ENCODE results near the gene SLC19A3.
"Not testable (repeated sequence)": the region's sequence is repeated elsewhere in the genome, so short reads cannot be mapped to it uniquely, and the experiment has no call there.

SLC19A3 gene

DNA sequence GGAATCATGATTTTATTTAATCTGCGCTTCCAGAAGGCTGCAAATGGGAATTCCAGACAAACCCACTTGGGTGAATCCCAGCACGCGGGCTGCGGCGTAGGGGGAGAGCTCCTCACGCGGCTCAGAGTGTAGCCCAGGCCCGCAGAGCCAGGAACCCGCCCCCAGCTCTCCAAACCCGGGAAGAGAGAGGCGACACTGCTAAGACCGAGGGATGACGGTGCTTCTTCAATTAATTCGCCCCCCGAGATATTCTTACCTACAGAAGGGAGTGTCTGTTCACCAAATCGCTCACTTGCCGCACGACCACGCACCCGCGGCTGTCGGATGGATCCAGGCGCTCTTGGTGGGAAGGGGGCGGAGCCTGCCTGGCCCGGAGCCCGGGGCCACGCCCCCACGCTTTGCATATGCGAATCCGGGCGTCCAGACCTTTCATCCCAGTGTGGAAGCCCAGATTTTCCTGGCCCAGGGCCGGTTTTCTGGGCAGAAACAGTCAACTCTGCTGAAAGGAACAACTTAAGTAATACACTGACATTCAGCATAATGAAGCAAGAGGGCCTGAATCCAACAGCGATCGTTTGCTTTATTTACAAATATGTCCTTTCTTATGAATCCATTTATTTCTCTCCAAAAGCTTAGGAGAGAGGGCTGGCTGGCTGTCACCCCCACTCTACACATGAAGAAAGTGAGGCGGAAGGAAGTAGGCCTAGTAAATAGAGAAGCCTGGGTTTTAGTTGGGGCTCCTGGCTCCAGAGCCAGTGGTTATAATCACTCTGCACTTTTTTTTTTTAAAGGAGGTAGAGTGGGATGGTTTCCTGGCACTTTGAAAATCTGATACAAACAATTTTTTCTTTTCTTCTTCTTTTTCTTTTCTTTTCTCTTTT, at the start of gene SLC19A3:
Gene SLC19A3, minus strand, starts transcription at position 342 of the 881 bp plus-strand sequence. CDS start 15,710 bp downstream, outside the sequence.
- peak; percentile 83 for DNase-seq (ENCODE audit: low spot score)

DNA sequence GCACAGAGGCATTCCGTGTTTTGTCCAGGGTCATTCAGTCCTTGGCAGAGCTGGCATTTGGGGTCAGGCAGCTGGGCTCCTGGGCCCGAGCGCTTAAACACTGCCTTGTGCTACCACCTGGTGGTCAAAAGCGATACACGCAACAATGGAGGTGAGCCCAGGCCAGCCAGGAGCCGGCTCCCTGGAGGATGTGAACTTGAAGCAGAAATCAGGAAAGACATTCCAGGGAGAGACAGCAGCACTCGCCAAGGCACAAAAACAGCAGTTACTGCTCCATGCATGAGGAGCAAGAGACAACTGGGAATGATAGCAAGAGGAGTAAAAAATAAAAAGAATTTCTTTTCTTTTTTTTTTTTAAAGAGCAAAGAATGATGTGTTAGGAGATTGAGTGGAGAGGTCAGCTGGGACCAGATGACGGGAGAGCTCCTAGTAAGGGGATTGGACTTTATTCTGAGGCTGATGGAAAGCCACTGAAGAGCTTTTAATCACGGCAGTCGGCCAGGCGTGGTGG, 48.6 kb upstream of the SLC19A3 start:
- DNase-seq (ENCODE audit: low spot score) = peak; percentile 85

DNA sequence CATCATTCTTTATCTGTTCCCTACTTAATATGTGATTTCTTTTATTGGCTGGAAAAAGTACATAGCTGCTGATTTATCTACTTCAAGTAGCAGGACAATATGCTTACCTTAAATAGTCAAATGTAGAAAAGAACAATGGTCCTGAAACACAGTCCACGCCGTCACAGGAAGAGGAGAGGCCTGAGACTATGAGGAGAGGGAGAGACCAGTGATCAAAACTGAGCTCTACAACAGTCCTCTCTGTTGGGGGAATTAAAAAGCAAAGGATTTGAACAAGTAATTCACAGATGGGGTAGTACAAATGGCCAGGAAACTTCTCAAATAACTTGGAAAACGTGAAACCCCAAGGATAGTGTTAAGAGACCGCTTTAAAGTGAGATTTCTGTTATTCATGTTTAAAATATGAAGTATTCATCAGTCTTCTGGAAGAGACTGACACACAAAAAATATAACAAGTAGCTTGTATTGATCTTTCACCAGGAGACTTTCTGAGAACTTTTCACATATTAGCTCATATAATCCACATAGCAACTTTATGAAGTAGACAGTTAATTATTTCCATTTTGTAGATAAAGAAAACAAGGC, 48.1 kb upstream of the SLC19A3 start:
- DNase-seq (ENCODE audit: low spot score) = no peak

DNA sequence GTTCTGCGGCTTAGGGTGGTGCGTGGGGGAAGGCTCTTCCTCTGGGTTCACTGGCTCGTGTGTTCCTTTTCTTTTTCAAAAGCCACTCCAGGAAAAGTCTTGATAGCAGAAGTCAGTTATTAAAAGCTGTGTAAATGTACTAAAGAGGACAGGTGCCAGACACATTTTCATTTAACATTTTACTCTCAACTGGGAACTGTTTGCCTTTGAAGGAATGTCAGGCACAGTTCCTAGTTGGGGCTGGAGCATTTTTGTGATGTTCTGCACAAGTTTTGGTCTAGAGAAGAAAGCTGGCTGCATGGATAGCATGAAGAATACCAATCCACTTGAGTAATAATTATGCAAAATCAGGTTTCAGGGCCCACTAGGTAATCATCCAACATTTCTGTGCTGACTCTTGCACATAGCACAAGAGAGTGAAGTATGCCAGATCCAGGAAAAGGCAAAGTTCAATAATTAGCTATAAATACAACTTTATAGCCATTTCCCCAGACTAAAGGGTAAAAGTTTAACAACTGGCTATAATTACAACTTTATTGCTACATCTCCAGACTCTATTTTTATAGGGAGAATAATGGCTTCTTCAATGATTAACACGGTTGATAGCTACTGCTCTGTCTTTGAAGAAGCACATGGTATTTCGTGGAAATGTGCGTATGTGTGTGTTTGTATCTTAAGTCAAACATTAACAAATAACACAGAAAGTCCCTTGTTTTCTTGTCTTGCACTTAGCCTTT, 44.1 kb upstream of the SLC19A3 start:
- DNase-seq (ENCODE audit: low spot score) = no peak

DNA sequence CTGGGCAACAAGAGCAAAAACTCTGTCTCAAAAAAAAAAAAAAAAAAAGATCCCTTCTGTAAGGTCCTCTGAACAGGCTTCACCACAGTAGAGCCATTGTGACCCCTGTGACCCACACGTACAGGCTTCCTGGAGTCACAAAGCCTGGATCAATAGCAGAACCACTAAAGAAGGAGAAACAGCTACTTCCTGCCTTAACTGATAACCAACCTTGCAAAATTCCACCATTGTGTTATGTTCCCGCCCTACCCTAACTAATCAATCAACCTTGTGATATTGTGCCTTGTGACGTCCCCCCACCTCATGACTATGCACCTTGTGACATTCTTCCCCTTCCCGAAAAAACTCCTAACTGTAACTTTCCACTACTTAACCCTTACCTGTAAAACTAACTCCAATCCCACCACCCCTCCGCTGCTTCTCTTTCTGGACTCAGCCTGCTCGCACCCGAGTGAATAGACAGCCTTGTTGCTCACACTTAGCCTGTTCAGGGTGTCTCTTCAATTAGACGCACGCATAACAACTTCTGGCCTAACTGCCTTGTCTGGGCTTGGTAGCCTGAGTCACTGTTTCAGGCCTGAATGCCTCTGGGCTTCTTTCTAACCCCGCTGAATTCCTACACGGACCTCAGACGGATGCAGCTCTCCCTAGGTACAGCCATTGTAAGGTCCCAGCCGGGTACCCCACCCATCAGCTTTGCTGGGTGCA, 41.7 kb upstream of the SLC19A3 start:
- DNase-seq (ENCODE audit: low spot score) = no peak

DNA sequence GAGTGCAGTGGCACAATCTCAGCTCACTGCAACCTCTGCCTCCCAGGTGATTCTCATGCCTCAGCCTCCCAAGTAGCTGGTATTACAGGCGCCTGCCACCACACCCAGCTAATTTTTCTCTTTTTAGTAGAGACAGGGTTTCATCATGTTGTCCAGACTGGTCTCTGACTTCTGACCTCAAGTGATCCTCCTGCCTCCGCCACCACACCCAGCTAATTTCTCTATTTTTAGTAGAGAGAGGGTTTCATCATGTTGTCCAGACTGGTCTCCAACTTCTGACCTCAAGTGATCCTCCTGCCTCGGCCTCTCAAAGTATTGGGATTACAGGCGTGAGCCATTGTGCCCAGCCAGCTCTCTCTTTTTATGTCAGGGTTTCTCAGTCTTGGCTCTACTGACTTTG, 38.4 kb upstream of the SLC19A3 start:
- DNase-seq (ENCODE audit: low spot score) = not testable (repeated sequence)

DNA sequence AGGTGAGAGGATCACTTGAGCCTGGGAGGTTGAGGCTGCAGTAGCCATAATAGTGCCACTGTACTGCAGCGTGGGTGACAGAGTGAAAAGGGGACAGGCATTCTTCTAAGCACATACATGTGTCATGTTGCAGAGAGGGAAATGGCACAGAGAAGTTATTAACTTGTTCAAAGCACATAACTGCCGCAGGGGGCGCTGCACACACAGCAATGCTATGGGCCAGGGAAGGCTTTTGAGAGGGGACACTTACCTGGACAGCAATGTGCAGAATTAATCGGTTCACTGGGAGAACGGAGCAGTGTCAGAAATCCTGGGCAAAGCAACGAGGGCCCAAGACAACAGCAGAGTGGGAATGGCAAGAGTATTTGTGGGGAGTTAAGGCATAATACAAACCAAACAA, 30.3 kb upstream of the SLC19A3 start:
- DNase-seq (ENCODE audit: low spot score) = no peak

DNA sequence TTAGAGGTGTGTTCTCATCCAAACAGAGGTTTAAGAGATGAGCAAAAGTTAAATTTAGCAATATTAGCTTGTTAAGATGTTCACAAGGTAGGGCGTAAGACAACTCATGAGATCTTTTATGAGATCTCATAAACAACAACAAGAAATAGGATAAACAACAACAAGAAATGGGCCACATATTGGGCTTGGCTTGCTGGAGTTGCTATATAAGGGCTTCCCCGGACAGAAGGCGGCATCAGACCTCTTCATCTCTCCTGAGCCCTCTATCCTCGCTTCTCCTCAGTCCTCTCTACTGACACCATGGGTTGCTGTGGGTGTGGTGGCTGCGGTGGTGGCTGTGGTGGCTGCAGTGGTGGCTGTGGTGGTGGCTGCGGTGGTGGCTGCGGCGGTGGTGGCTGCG, 27.8 kb upstream of the SLC19A3 start, which contains the start of gene SCYGR8:
Gene SCYGR8, plus strand, starts transcription at position 301 of the 400 bp plus-strand sequence. Its CDS starts 0 bp downstream, at position 301.
- no peak for DNase-seq (ENCODE audit: low spot score)

DNA sequence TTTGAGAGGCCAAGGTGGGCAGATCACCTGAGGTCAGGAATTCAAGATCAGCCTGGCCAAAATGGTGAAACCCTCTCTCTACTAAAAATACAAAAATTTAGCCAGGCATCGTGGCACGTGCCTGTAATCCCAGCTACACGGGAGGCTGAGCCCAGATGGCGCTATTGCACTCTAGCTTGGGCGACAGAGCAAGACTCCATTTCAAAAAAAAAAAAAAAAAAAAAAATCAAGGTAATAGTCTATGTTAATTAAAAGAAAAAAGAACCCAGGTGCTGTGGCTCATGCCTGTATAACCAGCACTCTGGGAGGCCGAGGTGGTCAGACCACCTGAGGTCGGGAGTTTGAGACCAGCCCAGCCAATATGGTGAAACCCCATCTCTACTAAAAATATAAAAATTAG, 22.9 kb upstream of the SLC19A3 start:
- DNase-seq (ENCODE audit: low spot score) = not testable (repeated sequence)

DNA sequence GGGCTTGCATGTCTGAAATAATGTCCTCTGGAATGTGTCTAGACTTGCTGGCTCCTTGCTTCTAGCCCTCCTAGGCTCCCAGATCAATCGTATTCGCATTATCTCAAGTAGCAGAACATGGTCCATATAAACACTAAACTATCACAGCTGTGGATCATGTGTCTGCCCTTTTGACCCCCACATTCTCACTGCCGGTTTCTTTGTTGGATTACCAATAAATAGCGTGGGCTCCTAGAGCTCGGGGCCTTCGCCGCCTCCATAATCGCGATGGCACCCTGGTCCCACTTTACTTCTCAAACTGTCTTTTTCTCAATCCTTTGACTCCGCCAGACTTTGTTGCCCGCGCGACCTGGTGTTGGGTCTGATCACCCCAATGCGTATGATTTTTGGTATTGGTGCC, 21.5 kb upstream of the SLC19A3 start:
- DNase-seq (ENCODE audit: low spot score) = no peak

DNA sequence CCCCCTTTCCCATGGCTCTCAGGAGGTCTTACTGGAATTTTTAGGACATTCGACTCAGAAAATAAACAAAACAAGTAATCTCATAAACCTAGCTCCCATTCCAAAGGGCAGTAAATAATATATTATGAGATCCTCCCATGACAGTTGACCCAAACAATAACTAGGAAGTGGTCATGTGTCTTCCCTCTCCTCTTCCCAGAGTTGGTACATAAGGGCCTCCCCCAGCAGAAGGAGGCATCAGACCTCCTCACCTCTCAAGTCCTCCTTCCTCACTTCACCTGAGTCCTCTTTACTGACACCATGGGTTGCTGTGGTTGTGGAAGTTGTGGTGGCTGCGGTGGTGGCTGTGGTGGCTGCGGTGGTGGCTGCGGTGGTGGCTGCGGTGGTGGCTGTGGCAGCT, 10.2 kb upstream of the SLC19A3 start, which contains the start of gene SCYGR7:
Gene SCYGR7, plus strand, starts transcription at position 301 of the 400 bp plus-strand sequence. Its CDS starts 0 bp downstream, at position 301.
- no peak for DNase-seq (ENCODE audit: low spot score)

DNA sequence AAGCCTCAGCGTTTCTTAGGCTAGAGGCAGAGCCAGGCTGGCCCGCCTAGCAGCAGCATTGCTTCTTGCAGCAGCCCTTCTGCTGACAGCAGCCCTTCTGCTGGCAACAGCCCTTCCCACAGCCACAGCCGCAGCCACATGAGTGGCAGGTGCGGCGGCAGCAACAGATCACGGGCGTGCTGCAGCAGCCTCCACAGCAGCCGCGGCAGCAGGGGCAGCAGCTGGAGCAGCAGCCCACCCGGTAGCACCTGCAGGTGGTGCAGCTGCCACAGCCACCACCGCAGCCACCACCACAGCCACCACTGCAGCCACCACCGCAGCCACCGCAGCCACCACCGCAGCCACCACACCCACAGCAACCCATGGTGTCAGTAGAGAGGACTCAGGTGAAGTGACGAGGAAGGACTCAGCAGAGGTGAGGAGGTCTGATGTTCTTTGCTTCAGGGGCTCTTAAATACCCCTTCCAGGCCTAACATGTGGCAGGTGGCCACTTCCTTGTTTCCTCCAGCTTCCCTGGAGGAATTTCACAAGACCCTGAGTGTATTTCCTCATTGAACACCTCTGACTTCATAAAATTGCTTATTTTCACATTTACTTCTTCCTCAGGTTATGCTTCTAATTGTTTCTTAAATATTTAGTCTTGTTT, 6.7 kb upstream of the SLC19A3 start, which contains the start of gene SCYGR6:
Gene SCYGR6, minus strand, starts transcription at position 364 of the 646 bp plus-strand sequence. Its CDS starts 0 bp downstream, at position 364.
- no peak for DNase-seq (ENCODE audit: low spot score)

DNA sequence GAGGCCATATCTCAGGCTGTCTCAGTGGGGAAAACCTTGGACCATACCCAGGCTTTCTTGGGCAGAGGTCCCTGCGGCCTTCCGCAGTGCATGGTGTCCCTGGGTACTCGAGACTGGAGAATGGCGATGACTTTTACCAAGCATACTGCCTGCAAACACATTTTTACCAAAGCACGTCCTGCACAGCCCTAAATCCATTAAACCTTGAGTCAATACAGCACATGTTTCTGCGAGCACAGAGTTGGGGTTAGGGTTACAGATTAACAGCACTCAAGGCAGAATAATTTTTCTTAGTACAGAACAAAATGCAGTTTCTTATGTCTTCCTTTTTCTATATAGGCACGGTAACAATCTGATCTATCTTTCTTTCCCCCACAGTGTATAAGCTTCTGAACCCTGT, 5.0 kb upstream of the SLC19A3 start:
- DNase-seq (ENCODE audit: low spot score) = not testable (repeated sequence)

DNA sequence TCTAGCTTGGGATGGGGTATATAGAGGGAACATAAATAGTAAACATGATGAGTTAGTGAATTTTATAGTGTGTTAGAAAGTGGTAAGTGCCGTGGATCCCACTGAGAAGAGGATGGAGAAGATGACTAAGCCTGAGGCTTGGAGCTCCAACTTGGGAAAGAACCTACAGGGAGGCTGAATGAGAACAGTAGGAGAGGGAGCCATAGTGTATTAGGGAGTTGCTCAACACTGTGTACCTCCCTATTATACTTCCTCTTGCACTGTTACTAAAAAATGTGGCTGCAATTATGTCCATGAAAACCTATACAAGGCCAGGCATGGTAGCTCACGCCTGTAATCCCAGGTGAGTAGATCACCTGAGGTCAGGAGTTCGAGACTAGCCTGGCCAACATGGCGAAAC, 2.9 kb upstream of the SLC19A3 start:
- no peak for DNase-seq (ENCODE audit: low spot score)

DNA sequence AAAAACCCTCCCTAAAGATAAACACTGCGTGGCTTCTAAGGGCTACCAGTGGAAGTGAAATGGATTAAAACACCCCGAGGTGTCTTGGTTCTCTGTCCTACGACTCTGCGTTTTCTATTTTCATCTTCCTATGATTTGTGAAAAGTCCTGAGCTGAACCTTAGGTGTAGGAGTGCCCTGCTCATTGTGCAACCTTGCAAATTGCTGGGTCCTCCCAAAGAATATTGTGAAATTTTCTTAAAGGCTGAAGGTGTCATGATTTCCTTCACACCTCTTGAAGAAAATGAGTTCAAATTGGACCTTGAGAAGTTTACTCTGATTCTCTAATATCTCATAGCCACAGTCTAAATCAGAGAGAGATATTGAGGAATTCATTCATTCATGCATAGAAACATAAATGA, 1.8 kb upstream of the SLC19A3 start:
- DNase-seq (ENCODE audit: low spot score) = no peak

DNA sequence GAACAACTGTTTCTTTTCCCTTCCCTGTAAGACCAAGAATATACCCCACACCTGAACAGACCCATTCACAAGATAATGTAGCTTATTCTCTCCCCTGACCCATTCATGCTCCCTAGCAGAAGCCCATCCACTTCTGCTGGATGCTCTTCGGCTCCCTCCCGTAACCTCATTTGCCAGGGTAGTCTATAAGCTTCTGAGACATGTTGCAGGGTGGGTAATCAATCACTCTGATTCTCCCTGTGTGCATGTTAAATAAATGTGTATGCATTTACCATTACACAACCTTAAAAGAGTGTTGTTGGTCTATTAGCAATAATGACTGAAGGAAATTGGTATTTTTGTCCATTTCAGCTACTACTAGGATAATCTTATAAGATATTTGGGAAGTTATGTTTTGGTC, 1.3 kb downstream of the SLC19A3 start:
- DNase-seq (ENCODE audit: low spot score) = no peak

DNA sequence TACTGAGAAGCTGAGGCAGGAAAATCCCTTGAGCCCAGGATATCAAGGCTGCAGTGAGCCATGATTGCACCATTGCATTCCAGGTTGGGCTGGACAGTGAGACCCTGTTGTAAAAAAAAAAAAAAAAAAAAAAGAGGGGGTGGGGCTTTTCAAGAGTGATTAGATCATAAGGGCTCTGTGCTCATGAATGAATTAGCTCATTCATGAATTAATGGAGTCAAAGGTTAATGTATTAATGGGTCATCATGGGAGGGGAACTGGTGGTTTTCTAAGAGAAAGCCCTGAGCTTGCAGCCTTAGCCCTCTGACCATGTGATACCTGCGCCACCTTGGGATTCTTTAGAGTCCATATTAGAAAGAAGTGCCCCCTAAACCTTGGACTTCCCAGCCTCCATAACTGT, 4.5 kb downstream of the SLC19A3 start:
- DNase-seq (ENCODE audit: low spot score) = no peak

DNA sequence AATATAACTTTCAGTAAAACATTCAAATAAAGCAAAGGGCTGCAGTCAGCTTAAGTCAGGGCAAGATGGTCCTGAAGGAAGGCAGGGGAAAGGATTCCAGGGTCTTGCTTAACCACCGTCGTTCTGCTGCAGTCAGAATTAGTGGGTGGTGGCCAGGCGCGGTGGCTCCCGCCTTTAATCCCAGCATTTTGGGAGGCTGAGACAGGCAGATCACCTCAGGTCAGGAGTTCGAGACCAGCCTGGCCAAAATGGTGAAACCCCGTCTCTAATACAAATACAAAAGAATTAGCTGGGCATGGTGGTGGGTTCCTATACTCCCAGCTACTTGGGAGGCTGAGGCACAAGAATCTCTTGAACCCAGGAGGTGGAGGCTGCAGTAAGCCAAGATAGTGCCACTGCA, 6.8 kb downstream of the SLC19A3 start:
- DNase-seq (ENCODE audit: low spot score) = no peak

DNA sequence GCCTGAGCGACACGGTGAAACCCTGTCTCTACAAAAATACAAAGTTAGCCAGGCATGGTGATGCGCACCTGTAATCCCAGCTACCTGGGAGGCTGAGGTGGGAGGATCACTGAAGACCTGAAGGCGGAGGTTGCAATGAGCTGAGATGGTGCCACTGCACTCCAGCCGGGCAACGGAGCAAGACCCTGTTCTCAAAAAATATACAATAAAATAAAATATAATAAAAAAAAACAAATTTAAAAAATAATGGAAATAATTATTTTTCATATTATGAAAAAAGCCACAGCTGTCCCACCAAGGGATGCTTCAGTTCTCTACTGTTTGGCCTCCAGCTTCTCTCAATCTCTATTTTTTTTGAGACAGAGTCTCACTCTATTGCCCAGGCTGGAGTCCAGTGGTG, 10.4 kb downstream of the SLC19A3 start:
- DNase-seq (ENCODE audit: low spot score) = no peak

DNA sequence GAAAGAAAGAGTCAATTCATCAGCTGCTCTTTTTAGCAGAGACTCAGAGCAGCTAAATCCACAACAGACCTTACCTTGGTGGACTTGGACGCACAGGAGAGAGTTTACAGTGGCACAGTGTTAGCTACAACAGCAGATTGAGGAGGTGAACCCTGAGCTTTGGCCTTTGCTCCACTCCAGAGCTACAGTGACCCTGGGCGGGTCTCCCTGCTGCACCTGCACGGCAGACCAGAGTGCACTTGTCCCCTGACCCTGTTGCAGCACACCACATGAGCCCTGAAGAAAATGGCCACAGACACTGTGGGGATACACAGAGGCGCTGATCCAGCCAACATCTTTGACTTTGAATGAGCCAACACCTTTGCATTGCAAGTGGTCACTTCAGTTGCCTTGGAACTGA, 11.0 kb downstream of the SLC19A3 start:
- no peak for DNase-seq (ENCODE audit: low spot score)

DNA sequence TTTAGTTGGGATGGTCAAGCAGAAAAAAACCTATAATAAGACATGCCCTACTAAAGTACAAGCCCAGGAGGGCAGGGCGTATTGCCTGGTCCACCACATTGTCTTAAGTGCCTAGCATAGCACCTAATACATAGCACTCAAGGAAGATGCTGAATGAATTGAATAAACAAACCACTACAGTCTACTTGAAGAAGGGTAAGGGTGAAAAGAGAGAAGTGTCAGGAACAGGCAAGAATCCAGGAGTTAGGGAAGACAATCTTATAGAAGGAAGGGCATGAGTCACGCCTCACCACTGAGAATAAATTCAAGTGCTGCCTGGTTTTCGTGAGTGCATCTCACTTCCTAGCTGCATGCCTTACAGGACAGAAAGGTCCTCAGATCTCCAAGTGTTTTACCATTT, 13.9 kb downstream of the SLC19A3 start:
- no peak for DNase-seq (ENCODE audit: low spot score)
